Measurements from ENCODE around the gene ZNF787. TPM values are rescaled to one million over a fixed set of nuclear protein-coding genes. Genes with fewer than 3 reads are reported as not detected.

The ZNF787 gene
- total and polyA plus RNA-seq, 2 of the 8 experiments (the other 6 are each of a cell fraction or from before 2014, with no cell fraction given) = 19.7 to 56.0 TPM

DNA sequence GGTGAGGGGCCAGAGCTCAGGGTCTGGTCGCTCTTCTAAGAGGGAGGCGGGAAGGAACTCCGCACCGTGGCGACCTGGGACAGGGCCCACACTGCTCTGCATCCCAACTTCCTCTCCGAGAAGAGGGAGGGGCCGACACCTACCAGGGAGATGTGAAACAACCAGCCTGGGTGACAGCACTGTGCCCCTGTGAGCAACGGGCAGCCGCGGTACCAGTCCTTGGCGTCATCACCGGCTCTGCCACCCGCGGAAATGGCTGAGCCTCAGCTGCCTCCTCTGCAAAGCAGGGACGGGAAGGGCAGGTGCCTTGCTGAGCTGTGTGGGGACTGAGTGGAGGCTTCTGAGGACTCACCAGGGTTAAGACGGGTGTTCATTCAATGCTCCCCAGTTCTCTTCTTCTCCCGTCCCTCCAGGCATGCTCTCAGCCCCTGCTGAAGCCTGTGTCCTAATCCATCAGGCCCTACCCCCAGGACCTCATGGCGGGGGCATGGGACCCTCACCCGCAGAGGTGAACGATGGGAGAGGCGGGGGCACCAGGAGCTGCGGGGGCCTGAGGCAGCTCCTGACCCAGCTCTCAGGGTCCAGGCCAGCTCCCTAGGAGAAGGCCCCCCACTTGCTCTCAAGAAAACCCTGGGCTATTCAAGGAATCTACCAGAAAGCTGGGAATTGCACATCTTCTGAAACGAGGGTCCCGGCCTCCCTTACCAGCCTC is 9.3 kb downstream of the ZNF787 start:
- H4K20me1 ChIP-seq (replicated peaks in 1 of 2; ENCODE audit: control insufficient read depth in 1 of 2, insufficient read depth in 2 of 2, low read length in 2 of 2) = peaks cover 55% of the 10 kb centered on the region in 2 experiments
- H2AK5ac ChIP-seq (ENCODE audit: low read depth, low read length) = no peak overlapping the region
- H3K9me3 ChIP-seq (ENCODE audit: insufficient read depth in 2 of 2, low read depth in 1 of 2, low read length in 1 of 2) = no peaks in the 10 kb centered on the region
- H4K8ac ChIP-seq (ENCODE audit: extremely low read depth, insufficient read depth, low read length) = no peak overlapping the region
- no peak overlapping the region for H2BK15ac ChIP-seq (ENCODE audit: low read length)
- H3K27me3 ChIP-seq (replicated peaks in 1 of 4; ENCODE audit: control insufficient read depth in 3 of 4, extremely low read depth in 1 of 4, insufficient read depth in 3 of 4, low read length in 3 of 4) = no peaks in the 10 kb centered on the region; a peak in 1 of 7 replicates
- WGBS, 2 experiments (ENCODE audit: extremely low coverage in 1 of 2, insufficient coverage in 1 of 2, insufficient read length in 1 of 2, insufficient replicate concordance in 2 of 2, low coverage in 1 of 2, low lambda C conversion rate in 2 of 2, missing lambda C conversion rate in 1 of 2) = 72% methylated on average over 22 of the region's 24 CpGs; no CpG with 5 or more reads in 1 of the 2 experiments
- no peak overlapping the region for H3K56ac ChIP-seq (replicated peaks; ENCODE audit: insufficient read length, low read depth, low read length)
- H3K23me2 ChIP-seq (ENCODE audit: low read depth, low read length) = no peaks in the 10 kb centered on the region
- POLR2A ChIA-PET (ENCODE audit: partially characterized antibody) = interaction anchor here (1.0 to 2.5 kb wide), 7 partner anchors 9 to 50 kb away, joined by 3 to 9 read pairs (median 5); no protein-coding TSS in a partner anchor
- H2BK12ac ChIP-seq (ENCODE audit: low read depth, low read length) = no peak overlapping the region
- H3K4me3 ChIP-seq (ENCODE audit: extremely low read depth in 1 of 4, insufficient read depth in 2 of 4, low read depth in 3 of 4, low read length in 4 of 4) = no peak overlapping the region
- no peak overlapping the region for H3K18ac ChIP-seq (ENCODE audit: extremely low read depth, low read length)
- no peak overlapping the region for H2BK20ac ChIP-seq (ENCODE audit: low read length)
- CTCF ChIA-PET (ENCODE audit: partially characterized antibody) = interaction anchor here (0.6 to 1.5 kb wide), 5 partner anchors 40 to 564 kb away, joined by 3 to 4 read pairs (median 3); no protein-coding TSS in a partner anchor
- no peak overlapping the region for H3K27ac ChIP-seq (ENCODE audit: low read depth, low read length)
- H3K23ac ChIP-seq (ENCODE audit: insufficient read length) = no peak overlapping the region
- H2BK120ac ChIP-seq (replicated peaks; ENCODE audit: low read depth, low read length) = no peak overlapping the region
- peaks cover 53 to 96% of the 10 kb centered on the region in 2 experiments for H3K79me2 ChIP-seq (ENCODE audit: control insufficient read depth in 1 of 2, insufficient read depth in 2 of 2, low read length in 2 of 2)
- peaks cover 6 to 51% (median 37%) of the 10 kb centered on the region in 4 experiments for H3K4me1 ChIP-seq (replicated peaks in 1 of 4; ENCODE audit: control insufficient read depth in 3 of 4, insufficient read depth in 4 of 4, low read length in 3 of 4)
- H3K79me1 ChIP-seq (ENCODE audit: low read depth, low read length) = peaks cover 21% of the 10 kb centered on the region
- FAIRE-seq = no peak
- no peak overlapping the region for H4K5ac ChIP-seq (ENCODE audit: insufficient read length, low read depth, low read length)
- H3K9ac ChIP-seq (replicated peaks in 1 of 4; ENCODE audit: extremely low read depth in 1 of 4, low read depth in 3 of 4, low read length in 3 of 4) = no peak overlapping the region
- H3K4me2 ChIP-seq (ENCODE audit: insufficient read depth in 1 of 2, low read depth in 2 of 2, low read length in 2 of 2) = peak overlapping the region; percentile 13 to 31; a peak in 2 of 4 replicates
- no peak overlapping the region for H4K91ac ChIP-seq (replicated peaks; ENCODE audit: insufficient read length, low read length)
- no peaks in the 10 kb centered on the region for H3K36me3 ChIP-seq (ENCODE audit: control insufficient read depth in 2 of 4, insufficient read depth in 4 of 4, low read length in 3 of 4)
- no peak for DNase-seq (ENCODE audit: low read depth in 1 of 2, low spot score in 2 of 2)
- no peak overlapping the region for H3K14ac ChIP-seq (ENCODE audit: insufficient read length)
- no peak overlapping the region for H3K4ac ChIP-seq (replicated peaks; ENCODE audit: insufficient read length, low read depth, low read length)
- H2BK5ac ChIP-seq (ENCODE audit: low read depth, low read length) = peak overlapping the region; percentile 80
- H2AFZ ChIP-seq (ENCODE audit: low read length) = no peak overlapping the region
- no peak for TF ChIP-seq HDAC6 (IDR thresholded peaks at IDR 0.05; ENCODE audit: low read depth, low read length)
- no peak for TF ChIP-seq HDAC2 (IDR thresholded peaks at IDR 0.05; ENCODE audit: borderline replicate concordance in 1 of 2, low read depth in 2 of 2, low read length in 2 of 2)
- TF ChIP-seq RNF2 (IDR thresholded peaks at IDR 0.05; ENCODE audit: borderline replicate concordance, low read depth, low read length, missing control alignments, poor library complexity, severe bottlenecking) = no peak
- TF ChIP-seq, protein P1, sequence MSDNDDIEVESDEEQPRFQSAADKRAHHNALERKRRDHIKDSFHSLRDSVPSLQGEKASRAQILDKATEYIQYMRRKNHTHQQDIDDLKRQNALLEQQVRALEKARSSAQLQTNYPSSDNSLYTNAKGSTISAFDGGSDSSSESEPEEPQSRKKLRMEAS (IDR thresholded peaks at IDR 0.05) = no peak
- no peak for TF ChIP-seq CEBPB (IDR thresholded peaks at IDR 0.05; ENCODE audit: low read depth, low read length)
- TF ChIP-seq MAFK (IDR thresholded peaks at IDR 0.05; ENCODE audit: low read depth, low read length) = no peak
- no peak for TF ChIP-seq RXRA (IDR thresholded peaks at IDR 0.05; ENCODE audit: insufficient read depth, low read depth, low read length)
- no peak for TF ChIP-seq EGR1 (IDR thresholded peaks at IDR 0.05; ENCODE audit: borderline replicate concordance, low read depth, low read length)
- TF ChIP-seq TCF12 (IDR thresholded peaks at IDR 0.05; ENCODE audit: low read depth, low read length) = no peak

Data from H1 (cell line).